HepG2 (cell line): ENCODE data around the gene UTS2R. TPM values are rescaled to one million over a fixed set of nuclear protein-coding genes. Genes with fewer than 3 reads are reported as not detected.

Experiments
- ARID4A ChIP-seq: sonication (generic); formaldehyde crosslinking; IDR thresholded peaks from 2 replicates; pipeline ENCODE4 v1.5.0; 2020; ENCODE audit warnings: mild to moderate bottlenecking, missing genetic modification reagents, borderline replicate concordance
- CEBPZ ChIP-seq: IDR thresholded peaks from 2 replicates; pipeline ENCODE4 v1.6.1; 2012; ENCODE audit warnings: low read length, improper control_type of control experiment
- CHD4 ChIP-seq: fragments of 200-600 bp; sonication (generic); IDR thresholded peaks from 2 replicates; pipeline ENCODE4 v1.7.0; 2017; ENCODE audit warnings: mild to moderate bottlenecking, low read length, borderline replicate concordance
- HCFC1 ChIP-seq: fragments of 150-350 bp; IDR thresholded peaks from 2 replicates; pipeline ENCODE4 v1.6.1; 2014; ENCODE audit warnings: low read depth, low read length
- JDP2 ChIP-seq: sonication (generic); formaldehyde crosslinking; IDR thresholded peaks from 2 replicates; pipeline ENCODE4 v1.8.1; 2022; ENCODE audit warnings: missing genetic modification reagents, borderline replicate concordance
- PLRG1 ChIP-seq: fragments of 450-650 bp; conservative IDR thresholded peaks from 2 replicates; pipeline ENCODE4 v1.6.1; 2016
- ZNF143 ChIP-seq: sonication (generic); formaldehyde crosslinking; IDR thresholded peaks from 2 replicates; pipeline ENCODE4 v1.4.0; 2020; ENCODE audit warnings: missing genetic modification reagents
- ZNF367 ChIP-seq: sonication (generic); formaldehyde crosslinking; IDR thresholded peaks from 2 replicates; pipeline ENCODE4 v1.4.0; 2020; ENCODE audit warnings: missing genetic modification reagents, borderline replicate concordance
- ZNF546 ChIP-seq: sonication (generic); formaldehyde crosslinking; conservative IDR thresholded peaks from 2 replicates; pipeline ENCODE4 v1.8.1; 2023; ENCODE audit warnings: mild to moderate bottlenecking, missing genetic modification reagents
- ZNF580 ChIP-seq: IDR thresholded peaks from 2 replicates; pipeline ENCODE4 v1.6.1; 2016; ENCODE audit warnings: low read depth, borderline replicate concordance
- ZNF687 ChIP-seq: sonication (generic); formaldehyde crosslinking; IDR thresholded peaks from 2 replicates; pipeline ENCODE4 v1.5.1; 2020; ENCODE audit warnings: mild to moderate bottlenecking, missing genetic modification reagents, moderate library complexity
- ZNF724P ChIP-seq: sonication (generic); formaldehyde crosslinking; IDR thresholded peaks from 2 replicates; pipeline ENCODE4 v1.8.0; 2022; ENCODE audit warnings: missing genetic modification reagents, borderline replicate concordance
- polyA plus RNA-seq, 8 experiments: library from polyadenylated mRNA; depleted of rRNA in 3 of 8; stranded (reverse) in 7 of 8; unstranded in 1 of 8; fragments of >200 nt; fragmentation: Illumina TruSeq in 4 of 8; extraction: Trizol in 4 of 8; gene quantifications; 2 replicates each; pipeline versions ENCODE4 v1.2.1 to v1.2.3, GENCODE V29; 2011 to 2016; ENCODE audit warnings: low read depth in 4 of 8, missing spikeins in 1 of 8, mixed read lengths in 1 of 8; ENCODE audit not compliant: insufficient read depth in 1 of 8
- total RNA-seq, 5 experiments: library from RNA; depleted of rRNA; stranded (reverse); fragments of >200 nt; fragmentation: Illumina TruSeq; extraction: Trizol; gene quantifications; 2 replicates each; pipeline ENCODE4 v1.2.3, GENCODE V29; 2016; ENCODE audit warnings: low read depth in 1 of 5

Gene UTS2R
- total and polyA plus RNA-seq, 2 of the 13 experiments (the other 11 are each of a cell fraction or from before 2014, with no cell fraction given): 0.13 to 0.15 TPM

- TF ChIP-seq ARID4A: peak; percentile 4; the same call in 1 of the 2 replicates
- no peak for TF ChIP-seq JDP2 (CRISPR knock-in tag)
- TF ChIP-seq ZNF724P: peak; percentile 85; the same call in 1 of the 2 replicates
- TF ChIP-seq ZNF580: peak; percentile 96
- peak; percentile 56; the same call in 1 of the 2 replicates for TF ChIP-seq ZNF143 (CRISPR knock-in tag)
- TF ChIP-seq CEBPZ: no peak
- TF ChIP-seq PLRG1: no peak
- TF ChIP-seq HCFC1: no peak
- TF ChIP-seq ZNF367: peak; percentile 57; the same call in 1 of the 2 replicates
- TF ChIP-seq CHD4: no peak
- peak; percentile 93; the same call in 1 of the 2 replicates for TF ChIP-seq ZNF546
- peak; percentile 100 for TF ChIP-seq ZNF687
These were observed 863 bp upstream of the UTS2R start (continued) for GRCh38 chr17:82370471-82371332.
